Ascending aorta (tissue), 2 donors: ENCODE data around the gene OPA3. TPM values are rescaled to one million over a fixed set of nuclear protein-coding genes. Genes with fewer than 3 reads are reported as not detected.

Experiments used
- DNase-seq, 2 donors: peaks; one replicate each; pipeline ENCODE4 v3.0.0-alpha.2; 2019; ENCODE audit warnings: low spot score in 2 of 2
- H3K27ac ChIP-seq, 2 donors: fragments of 200-600 bp; sonication (generic); one replicate each; pipeline ENCODE4 v1.5.1; 2016 to 2017; ENCODE audit warnings: mild to moderate bottlenecking in 1 of 2
- H3K27me3 ChIP-seq: fragments of 200-600 bp; sonication (generic); one replicate; pipeline ENCODE4 v1.5.1; 2017
- H3K36me3 ChIP-seq, 2 donors: fragments of 200-600 bp; sonication (generic); one replicate each; pipeline ENCODE4 v1.5.1; 2016
- H3K4me1 ChIP-seq, 2 donors: fragments of 200-600 bp; sonication (generic); one replicate each; pipeline ENCODE4 v1.5.1; 2016 to 2017; ENCODE audit warnings: mild to moderate bottlenecking in 1 of 2
- H3K4me3 ChIP-seq, 2 donors: fragments of 200-600 bp; sonication (generic); one replicate each; pipeline ENCODE4 v1.5.1; 2016 to 2017; ENCODE audit warnings: mild to moderate bottlenecking in 1 of 2
- H3K9me3 ChIP-seq, 2 donors: fragments of 200-600 bp; sonication (generic); one replicate each; pipeline ENCODE4 v1.5.1; 2016
- CTCF ChIP-seq, 3 experiments: fragments of 200-600 bp in 2 of 3; fragments of 450-650 bp in 1 of 3; sonication (generic) in 2 of 3; IDR thresholded peaks; one replicate each; pipeline ENCODE4 v1.5.1; 2016 to 2019; ENCODE audit warnings: antibody characterized with exemption in 3 of 3, mild to moderate bottlenecking in 1 of 3, moderate library complexity in 1 of 3
- intact Hi-C: fragments of 100-400 bp; cut with DNase I; formaldehyde crosslinking; loops from one replicate; pipeline ENCODE4 v1.15.1; 2023
- total RNA-seq: library from RNA; depleted of rRNA; stranded (reverse); fragments of >200 nt; gene quantifications from one replicate; pipeline ENCODE4 v1.1.0, GENCODE V29; 2016

The OPA3 gene
- total RNA-seq, 1 donor from 2014 or later, result 4.5 TPM

- H3K4me1 ChIP-seq, result peaks cover 0 to 7% of the 10 kb centered on the region in 2 donors
- no peak overlapping the region for H3K27ac ChIP-seq
- H3K4me3 ChIP-seq, result no peak overlapping the region
- H3K9me3 ChIP-seq, result no peaks in the 10 kb centered on the region
- DNase-seq, result no peak
- intact Hi-C loops, result no loop called here
- no peaks in the 10 kb centered on the region for H3K36me3 ChIP-seq
- TF ChIP-seq CTCF (IDR thresholded peaks at IDR 0.05), result no peak
- H3K27me3 ChIP-seq, result peaks cover 28% of the 10 kb centered on the region
Measured at GRCh38 chr19:45600340-45600885, 15.8 kb upstream of the OPA3 start.

GRCh38 chr19:45599286-45599685, 14.7 kb upstream of the OPA3 start:
- Histone ChIP-seq H3K27ac (no peak overlapping the region), H3K4me3 (peak overlapping the region in 1 of 2 donors; percentile 4), H3K27me3 (peaks cover 28% of the 10 kb centered on the region), H3K36me3 (no peaks in the 10 kb centered on the region), H3K9me3 (no peaks in the 10 kb centered on the region), H3K4me1 (peaks cover 0 to 7% of the 10 kb centered on the region in 2 donors)
- intact Hi-C loops, result no loop called here
- DNase-seq, result no peak
- no peak for TF ChIP-seq CTCF (IDR thresholded peaks at IDR 0.05)

GRCh38 chr19:45598267-45599001, 13.8 kb upstream of the OPA3 start:
- no peak for TF ChIP-seq CTCF (IDR thresholded peaks at IDR 0.05)
- peak overlapping the region; percentile 26 for H3K27ac ChIP-seq
- H3K4me3 ChIP-seq, result peak overlapping the region in 1 of 2 donors; percentile 9
- H3K27me3 ChIP-seq, result peaks cover 27% of the 10 kb centered on the region
- no peaks in the 10 kb centered on the region for H3K36me3 ChIP-seq
- DNase-seq, result no peak
- intact Hi-C loops, result no loop called here
- H3K4me1 ChIP-seq, result peaks cover 0 to 7% of the 10 kb centered on the region in 2 donors
- no peaks in the 10 kb centered on the region for H3K9me3 ChIP-seq

- intact Hi-C loops, result no loop called here
- Histone ChIP-seq H3K4me1 (peaks cover 0 to 7% of the 10 kb centered on the region in 2 donors), H3K27me3 (peaks cover 20% of the 10 kb centered on the region), H3K36me3 (no peaks in the 10 kb centered on the region), H3K27ac (no peak overlapping the region), H3K9me3 (no peaks in the 10 kb centered on the region), H3K4me3 (no peak overlapping the region)
- DNase-seq, result no peak
- TF ChIP-seq CTCF (IDR thresholded peaks at IDR 0.05), result no peak
Measured at GRCh38 chr19:45597425-45598111, 13.0 kb upstream of the OPA3 start.

- Histone ChIP-seq H3K4me1 (peaks cover 0 to 7% of the 10 kb centered on the region in 2 donors), H3K9me3 (no peaks in the 10 kb centered on the region), H3K27me3 (peaks cover 3% of the 10 kb centered on the region), H3K36me3 (no peaks in the 10 kb centered on the region), H3K27ac (no peak overlapping the region), H3K4me3 (no peak overlapping the region)
- intact Hi-C loops, result no loop called here
- TF ChIP-seq CTCF (IDR thresholded peaks at IDR 0.05), result no peak
- DNase-seq, result no peak
Measured at GRCh38 chr19:45595814-45596213, 11.2 kb upstream of the OPA3 start.
